Suprapubic skin (tissue), 3 donors: ENCODE results near the gene ZNF526.

Experiments
- POLR2A ChIP-seq, 2 donors: fragments of 450-650 bp; IDR thresholded peaks; one replicate each; pipeline ENCODE4 v1.6.1; 2017; ENCODE audit warnings: antibody characterized with exemption in 2 of 2, mild to moderate bottlenecking in 2 of 2, moderate library complexity in 2 of 2
- TF ChIP-seq, protein P1 (sequence below), 2 donors: fragments of 200-600 bp in 1 of 2; fragments of 450-650 bp in 1 of 2; sonication (generic) in 1 of 2; IDR thresholded peaks; one replicate each; pipeline ENCODE4 v1.5.1; 2016 to 2019; ENCODE audit warnings: antibody characterized with exemption in 2 of 2, mild to moderate bottlenecking in 1 of 2, moderate library complexity in 1 of 2

GRCh38 chr19:42212886-42213285, 7.2 kb upstream of the ZNF526 start:
- TF ChIP-seq, protein P1, sequence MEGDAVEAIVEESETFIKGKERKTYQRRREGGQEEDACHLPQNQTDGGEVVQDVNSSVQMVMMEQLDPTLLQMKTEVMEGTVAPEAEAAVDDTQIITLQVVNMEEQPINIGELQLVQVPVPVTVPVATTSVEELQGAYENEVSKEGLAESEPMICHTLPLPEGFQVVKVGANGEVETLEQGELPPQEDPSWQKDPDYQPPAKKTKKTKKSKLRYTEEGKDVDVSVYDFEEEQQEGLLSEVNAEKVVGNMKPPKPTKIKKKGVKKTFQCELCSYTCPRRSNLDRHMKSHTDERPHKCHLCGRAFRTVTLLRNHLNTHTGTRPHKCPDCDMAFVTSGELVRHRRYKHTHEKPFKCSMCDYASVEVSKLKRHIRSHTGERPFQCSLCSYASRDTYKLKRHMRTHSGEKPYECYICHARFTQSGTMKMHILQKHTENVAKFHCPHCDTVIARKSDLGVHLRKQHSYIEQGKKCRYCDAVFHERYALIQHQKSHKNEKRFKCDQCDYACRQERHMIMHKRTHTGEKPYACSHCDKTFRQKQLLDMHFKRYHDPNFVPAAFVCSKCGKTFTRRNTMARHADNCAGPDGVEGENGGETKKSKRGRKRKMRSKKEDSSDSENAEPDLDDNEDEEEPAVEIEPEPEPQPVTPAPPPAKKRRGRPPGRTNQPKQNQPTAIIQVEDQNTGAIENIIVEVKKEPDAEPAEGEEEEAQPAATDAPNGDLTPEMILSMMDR (IDR thresholded peaks at IDR 0.05) = no peak
- TF ChIP-seq POLR2A (IDR thresholded peaks at IDR 0.05) = no peak
